Endothelial cell (in vitro differentiated cells): ENCODE results near the gene S1PR2. TPM values are rescaled to one million over a fixed set of nuclear protein-coding genes. Genes with fewer than 3 reads are reported as not detected.

Experiments
- DNase-seq: peaks from one replicate; pipeline ENCODE4 v3.0.0; 2021; ENCODE audit warnings: low spot score
- H3K27ac Mint-ChIP-seq: one replicate; pipeline ENCODE4 v1.8.0; 2021; ENCODE audit warnings: mixed read lengths, inconsistent platforms; ENCODE audit not compliant: unreplicated experiment
- H3K27me3 Mint-ChIP-seq: one replicate; pipeline ENCODE4 v1.8.0; 2021; ENCODE audit warnings: mild to moderate bottlenecking, moderate library complexity, mixed read lengths, inconsistent platforms; ENCODE audit not compliant: unreplicated experiment
- H3K36me3 Mint-ChIP-seq: one replicate; pipeline ENCODE4 v1.8.0; 2021; ENCODE audit warnings: mild to moderate bottlenecking, low read depth, mixed read lengths, inconsistent platforms; ENCODE audit not compliant: unreplicated experiment
- H3K4me1 Mint-ChIP-seq: one replicate; pipeline ENCODE4 v1.8.0; 2021; ENCODE audit warnings: mild to moderate bottlenecking, mixed read lengths, inconsistent platforms; ENCODE audit not compliant: unreplicated experiment
- H3K4me3 Mint-ChIP-seq: one replicate; pipeline ENCODE4 v1.8.0; 2021; ENCODE audit warnings: mild to moderate bottlenecking, mixed read lengths, inconsistent platforms; ENCODE audit not compliant: unreplicated experiment
- H3K9me3 Mint-ChIP-seq: one replicate; pipeline ENCODE4 v1.8.0; 2021; ENCODE audit warnings: mixed read lengths, inconsistent platforms; ENCODE audit not compliant: unreplicated experiment
- CTCF ChIP-seq: fragments of 200-600 bp; sonication (generic); IDR thresholded peaks from one replicate; pipeline ENCODE4 v1.5.0; 2021; ENCODE audit warnings: antibody characterized with exemption; ENCODE audit not compliant: unreplicated experiment
- total RNA-seq: library from RNA; stranded (reverse); fragmentation: NEBNext Ultra II Directional; extraction: Animal tissue kit (Norgen Biotek cat#: 25700); gene quantifications from one replicate; pipeline ENCODE4 v1.2.1, GENCODE V29; 2021; ENCODE audit not compliant: unreplicated experiment

Gene S1PR2
- total RNA-seq, 1 donor from 2014 or later: 9.3 TPM

- DNase-seq: no peak
- peaks cover 6% of the 10 kb centered on the region for H3K27me3 Mint-ChIP-seq
- no peak overlapping the region for H3K27ac Mint-ChIP-seq
- H3K4me3 Mint-ChIP-seq: peak overlapping the region; percentile 99
- H3K4me1 Mint-ChIP-seq: peaks cover 7% of the 10 kb centered on the region
- peaks cover 5% of the 10 kb centered on the region for H3K36me3 Mint-ChIP-seq
- TF ChIP-seq CTCF: no peak
- no peaks in the 10 kb centered on the region for H3K9me3 Mint-ChIP-seq
These were observed 36.0 kb downstream of the S1PR2 start for GRCh38 chr19:10195199-10195519.

- Mint-ChIP-seq H3K4me1 (peaks cover 7% of the 10 kb centered on the region), H3K4me3 (peak within 1 kb of the TSS; percentile 99), H3K27ac (peak within 1 kb of the TSS; percentile 93), H3K9me3 (no peaks in the 10 kb centered on the region), H3K36me3 (peaks cover 5% of the 10 kb centered on the region), H3K27me3 (peaks cover 6% of the 10 kb centered on the region)
- TF ChIP-seq CTCF: no peak
- peak; percentile 97 for DNase-seq
These were observed 36.5 kb downstream of the S1PR2 start, which contains the start of gene DNMT1 for GRCh38 chr19:10194500-10195198. TSS of gene DNMT1 (minus strand) at chr19:10194953. CDS start at chr19:10194899, 54 bp downstream.

- H3K4me3 Mint-ChIP-seq: peak overlapping the region; percentile 99
- H3K9me3 Mint-ChIP-seq: no peaks in the 10 kb centered on the region
- H3K27ac Mint-ChIP-seq: peak overlapping the region; percentile 93
- no peak for TF ChIP-seq CTCF
- H3K27me3 Mint-ChIP-seq: peaks cover 6% of the 10 kb centered on the region
- peaks cover 5% of the 10 kb centered on the region for H3K36me3 Mint-ChIP-seq
- DNase-seq: peak; percentile 22
- H3K4me1 Mint-ChIP-seq: peaks cover 7% of the 10 kb centered on the region
These were observed 37.2 kb downstream of the S1PR2 start for GRCh38 chr19:10193790-10194499.

GRCh38 chr19:10192922-10193321, 38.2 kb downstream of the S1PR2 start:
- TF ChIP-seq CTCF: no peak
- DNase-seq: no peak
- Mint-ChIP-seq H3K4me1 (peaks cover 7% of the 10 kb centered on the region), H3K27ac (no peak overlapping the region), H3K9me3 (no peaks in the 10 kb centered on the region), H3K4me3 (no peak overlapping the region), H3K36me3 (peaks cover 9% of the 10 kb centered on the region), H3K27me3 (peaks cover 6% of the 10 kb centered on the region)

GRCh38 chr19:10191347-10191746, 39.8 kb downstream of the S1PR2 start:
- Mint-ChIP-seq H3K36me3 (peaks cover 15% of the 10 kb centered on the region), H3K4me3 (no peak overlapping the region), H3K27me3 (peaks cover 8% of the 10 kb centered on the region), H3K27ac (no peak overlapping the region), H3K4me1 (peaks cover 15% of the 10 kb centered on the region), H3K9me3 (no peaks in the 10 kb centered on the region)
- TF ChIP-seq CTCF: no peak
- peak; percentile 30 for DNase-seq
